ENCODE measurements around the gene MTERF4.

DNA sequence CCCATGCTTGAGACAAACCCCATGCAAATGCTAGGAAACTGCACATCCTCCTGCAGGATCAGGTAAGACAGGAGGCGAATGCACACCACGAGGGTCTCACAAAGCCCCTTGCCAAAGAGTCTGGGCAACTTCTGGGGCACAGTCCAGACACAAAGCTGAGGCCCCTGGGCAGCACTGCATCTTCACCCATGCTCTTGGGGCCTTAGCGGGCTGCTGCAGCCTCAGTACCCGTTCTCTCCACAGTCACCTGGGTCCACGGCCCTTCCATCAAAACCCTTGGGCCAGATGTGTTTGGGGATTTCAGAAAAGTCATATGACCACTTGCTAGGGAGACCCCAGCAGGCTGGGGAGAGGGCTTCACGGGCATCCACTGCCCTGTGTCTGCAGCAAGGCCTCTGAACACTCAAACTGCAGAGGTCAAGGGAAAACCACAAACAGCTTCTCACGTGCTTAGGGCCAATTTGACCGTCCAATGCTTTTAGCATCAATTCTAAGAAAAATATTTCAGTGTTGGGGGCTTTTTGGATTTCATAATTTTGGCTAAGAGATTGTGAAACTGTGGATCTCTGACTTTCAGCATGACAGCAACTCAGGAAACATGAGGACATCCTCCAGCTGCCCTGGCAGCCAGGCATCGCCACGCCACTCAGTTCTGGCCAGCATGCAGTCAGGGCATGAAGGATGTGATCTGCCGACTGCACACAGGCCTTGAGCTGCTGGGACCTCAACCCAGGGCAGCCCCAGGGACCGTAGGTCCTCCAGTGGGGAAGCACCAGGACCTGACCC lies 27.2 kb upstream of the MTERF4 start:
- TF ChIP-seq CHD2 (IDR thresholded peaks at IDR 0.05; ENCODE audit: borderline replicate concordance, low read depth, low read length) (no peak), RCOR1 (conservative IDR thresholded peaks at IDR 0.05; ENCODE audit: low read depth, low read length) (no peak), RAD21 (IDR thresholded peaks at IDR 0.05; ENCODE audit: insufficient read depth, low read depth, low read length) (no peak), RB1 (IDR thresholded peaks at IDR 0.05; ENCODE audit: borderline replicate concordance) (no peak), ESRRA (IDR thresholded peaks at IDR 0.05; ENCODE audit: low read length) (no peak), ZNF384 (IDR thresholded peaks at IDR 0.05; ENCODE audit: borderline replicate concordance, low read depth, low read length) (no peak), TAF1 (IDR thresholded peaks at IDR 0.05; ENCODE audit: borderline replicate concordance, low read depth, low read length) (no peak), TCF3 (IDR thresholded peaks at IDR 0.05; ENCODE audit: borderline replicate concordance, insufficient read depth, low read depth, low read length) (0 out of 2 replicates have a peak, but pooled peaks have one; percentile 57), EP300 (IDR thresholded peaks at IDR 0.05; ENCODE audit: borderline replicate concordance in 1 of 2, control insufficient read depth in 1 of 2, low read depth in 2 of 2, low read length in 2 of 2) (no peak), KAT2A (conservative IDR thresholded peaks at IDR 0.05; ENCODE audit: control insufficient read depth, low read depth, low read length) (no peak), ZZZ3 (IDR thresholded peaks at IDR 0.05; ENCODE audit: control insufficient read depth, insufficient read length, low read depth) (no peak)
- TF ChIP-seq, protein P1, sequence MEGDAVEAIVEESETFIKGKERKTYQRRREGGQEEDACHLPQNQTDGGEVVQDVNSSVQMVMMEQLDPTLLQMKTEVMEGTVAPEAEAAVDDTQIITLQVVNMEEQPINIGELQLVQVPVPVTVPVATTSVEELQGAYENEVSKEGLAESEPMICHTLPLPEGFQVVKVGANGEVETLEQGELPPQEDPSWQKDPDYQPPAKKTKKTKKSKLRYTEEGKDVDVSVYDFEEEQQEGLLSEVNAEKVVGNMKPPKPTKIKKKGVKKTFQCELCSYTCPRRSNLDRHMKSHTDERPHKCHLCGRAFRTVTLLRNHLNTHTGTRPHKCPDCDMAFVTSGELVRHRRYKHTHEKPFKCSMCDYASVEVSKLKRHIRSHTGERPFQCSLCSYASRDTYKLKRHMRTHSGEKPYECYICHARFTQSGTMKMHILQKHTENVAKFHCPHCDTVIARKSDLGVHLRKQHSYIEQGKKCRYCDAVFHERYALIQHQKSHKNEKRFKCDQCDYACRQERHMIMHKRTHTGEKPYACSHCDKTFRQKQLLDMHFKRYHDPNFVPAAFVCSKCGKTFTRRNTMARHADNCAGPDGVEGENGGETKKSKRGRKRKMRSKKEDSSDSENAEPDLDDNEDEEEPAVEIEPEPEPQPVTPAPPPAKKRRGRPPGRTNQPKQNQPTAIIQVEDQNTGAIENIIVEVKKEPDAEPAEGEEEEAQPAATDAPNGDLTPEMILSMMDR (IDR thresholded peaks at IDR 0.05 in 2 of 3, conservative IDR thresholded peaks at IDR 0.05 in 1 of 3; ENCODE audit: control insufficient read depth in 2 of 3, extremely low read depth in 1 of 3, insufficient read depth in 1 of 3, low read depth in 3 of 3, low read length in 3 of 3), result no peak
- TF ChIP-seq, protein P2, sequence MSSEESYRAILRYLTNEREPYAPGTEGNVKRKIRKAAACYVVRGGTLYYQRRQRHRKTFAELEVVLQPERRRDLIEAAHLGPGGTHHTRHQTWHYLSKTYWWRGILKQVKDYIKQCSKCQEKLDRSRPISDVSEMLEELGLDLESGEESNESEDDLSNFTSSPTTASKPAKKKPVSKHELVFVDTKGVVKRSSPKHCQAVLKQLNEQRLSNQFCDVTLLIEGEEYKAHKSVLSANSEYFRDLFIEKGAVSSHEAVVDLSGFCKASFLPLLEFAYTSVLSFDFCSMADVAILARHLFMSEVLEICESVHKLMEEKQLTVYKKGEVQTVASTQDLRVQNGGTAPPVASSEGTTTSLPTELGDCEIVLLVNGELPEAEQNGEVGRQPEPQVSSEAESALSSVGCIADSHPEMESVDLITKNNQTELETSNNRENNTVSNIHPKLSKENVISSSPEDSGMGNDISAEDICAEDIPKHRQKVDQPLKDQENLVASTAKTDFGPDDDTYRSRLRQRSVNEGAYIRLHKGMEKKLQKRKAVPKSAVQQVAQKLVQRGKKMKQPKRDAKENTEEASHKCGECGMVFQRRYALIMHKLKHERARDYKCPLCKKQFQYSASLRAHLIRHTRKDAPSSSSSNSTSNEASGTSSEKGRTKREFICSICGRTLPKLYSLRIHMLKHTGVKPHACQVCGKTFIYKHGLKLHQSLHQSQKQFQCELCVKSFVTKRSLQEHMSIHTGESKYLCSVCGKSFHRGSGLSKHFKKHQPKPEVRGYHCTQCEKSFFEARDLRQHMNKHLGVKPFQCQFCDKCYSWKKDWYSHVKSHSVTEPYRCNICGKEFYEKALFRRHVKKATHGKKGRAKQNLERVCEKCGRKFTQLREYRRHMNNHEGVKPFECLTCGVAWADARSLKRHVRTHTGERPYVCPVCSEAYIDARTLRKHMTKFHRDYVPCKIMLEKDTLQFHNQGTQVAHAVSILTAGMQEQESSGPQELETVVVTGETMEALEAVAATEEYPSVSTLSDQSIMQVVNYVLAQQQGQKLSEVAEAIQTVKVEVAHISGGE (CRISPR knock-in tag; IDR thresholded peaks at IDR 0.05), result no peak
- TF ChIP-seq, protein P3, sequence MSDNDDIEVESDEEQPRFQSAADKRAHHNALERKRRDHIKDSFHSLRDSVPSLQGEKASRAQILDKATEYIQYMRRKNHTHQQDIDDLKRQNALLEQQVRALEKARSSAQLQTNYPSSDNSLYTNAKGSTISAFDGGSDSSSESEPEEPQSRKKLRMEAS (IDR thresholded peaks at IDR 0.05; ENCODE audit: low read depth, low read length), result 0 out of 2 replicates have a peak, but pooled peaks have one; percentile 18
